Keratinocyte (primary cell): ENCODE results near the gene ALX1. TPM values are rescaled to one million over a fixed set of nuclear protein-coding genes. Genes with fewer than 3 reads are reported as not detected.

Source experiments
- DNase-seq: peaks from one replicate; pipeline ENCODE4 v3.0.0-alpha.2; 2011; ENCODE audit warnings: low read depth, missing footprints, low spot score
- FAIRE-seq: peaks from 2 replicates; lab custom pipeline; 2011; peaks lifted over from hg19 to GRCh38; lab: Jason Lieb, UNC
- H2AFZ ChIP-seq: 2 replicates; pipeline ENCODE4 v1.6.0; 2012; ENCODE audit warnings: low read length, control low read depth, inconsistent platforms; ENCODE audit not compliant: control insufficient read depth
- H3K27ac ChIP-seq: 2 replicates; pipeline ENCODE4 v1.5.1; 2011; ENCODE audit warnings: low read length; ENCODE audit not compliant: control insufficient read depth, insufficient read depth
- H3K27me3 ChIP-seq: 3 replicates; pipeline ENCODE4 v1.6.0; 2011; ENCODE audit warnings: low read length; ENCODE audit not compliant: control insufficient read depth, insufficient read depth; ENCODE audit errors: extremely low read depth
- H3K36me3 ChIP-seq, 2 experiments: 2 replicates in 1 of 2; 3 replicates in 1 of 2; pipeline ENCODE4 v1.5.1; 2011; ENCODE audit warnings: low read length in 2 of 2, mild to moderate bottlenecking in 1 of 2; ENCODE audit not compliant: control insufficient read depth in 2 of 2, insufficient read depth in 2 of 2; ENCODE audit errors: extremely low read depth in 1 of 2
- H3K4me1 ChIP-seq: 3 replicates; pipeline ENCODE4 v1.5.1; 2011; ENCODE audit warnings: low read length; ENCODE audit not compliant: control insufficient read depth, insufficient read depth; ENCODE audit errors: extremely low read depth
- H3K4me2 ChIP-seq: 3 replicates; pipeline ENCODE4 v1.6.0; 2011; ENCODE audit warnings: low read depth, low read length; ENCODE audit not compliant: control insufficient read depth, insufficient read depth; ENCODE audit errors: extremely low read depth
- H3K4me3 ChIP-seq, 3 experiments: fragments of 200-600 bp in 1 of 3; sonication (generic) in 1 of 3; 2 replicates in 2 of 3; 3 replicates in 1 of 3; pipeline ENCODE4 v1.5.1; 2011 to 2016; ENCODE audit warnings: low read length in 3 of 3, mild to moderate bottlenecking in 3 of 3, control low read depth in 2 of 3, inconsistent platforms in 1 of 3, low read depth in 1 of 3, mixed read lengths in 1 of 3, mixed run types in 1 of 3, moderate library complexity in 1 of 3; ENCODE audit not compliant: control insufficient read depth in 2 of 3, insufficient read depth in 2 of 3; ENCODE audit errors: extremely low read depth in 1 of 3
- H3K79me2 ChIP-seq: 2 replicates; pipeline ENCODE4 v1.6.0; 2012; ENCODE audit warnings: low read length; ENCODE audit not compliant: control insufficient read depth, insufficient read depth
- H3K9ac ChIP-seq: 3 replicates; pipeline ENCODE4 v1.6.0; 2011; ENCODE audit warnings: low read length; ENCODE audit not compliant: control insufficient read depth, insufficient read depth; ENCODE audit errors: extremely low read depth
- H3K9me1 ChIP-seq: 3 replicates; pipeline ENCODE4 v1.6.0; 2011; ENCODE audit warnings: low read length; ENCODE audit not compliant: control insufficient read depth, insufficient read depth; ENCODE audit errors: extremely low read depth
- H3K9me3 ChIP-seq: 2 replicates; pipeline ENCODE4 v1.5.1; 2012; ENCODE audit warnings: low read depth, low read length; ENCODE audit not compliant: control insufficient read depth
- H4K20me1 ChIP-seq: 3 replicates; pipeline ENCODE4 v1.6.0; 2011; ENCODE audit warnings: low read length; ENCODE audit not compliant: control insufficient read depth, insufficient read depth; ENCODE audit errors: extremely low read depth
- CTCF ChIP-seq, 3 experiments: IDR thresholded peaks in 1 of 3; conservative IDR thresholded peaks in 1 of 3; optimal IDR thresholded peaks in 1 of 3; 2 replicates in 2 of 3; 3 replicates in 1 of 3; pipeline versions ENCODE3 to v1.5.1; 2011; ENCODE audit warnings: low read length in 3 of 3, mild to moderate bottlenecking in 3 of 3, moderate library complexity in 2 of 3, control low read depth in 1 of 3, inconsistent platforms in 1 of 3; ENCODE audit not compliant: insufficient read depth in 2 of 3; ENCODE audit errors: extremely low read depth in 1 of 3
- EZH2 ChIP-seq: IDR thresholded peaks from one replicate; pipeline ENCODE4 v1.6.1; 2012; ENCODE audit warnings: inconsistent platforms, mild to moderate bottlenecking, low read length, moderate library complexity
- dilution Hi-C: fragments of 300-500 bp; cut with MboI; formaldehyde crosslinking; loops from one replicate; pipeline ENCODE4 v1.7.0; 2020; ENCODE audit warnings: low sequenced_read_pairs; ENCODE audit not compliant: extremely low pct_ligation_motif_present
- polyA plus RNA-seq, 5 experiments: library from polyadenylated mRNA; depleted of rRNA in 3 of 5; stranded (reverse) in 3 of 5; stranded (forward) in 1 of 5; unstranded in 1 of 5; fragments of >200 nt; gene quantifications; 1 replicate in 1 of 5; 2 replicates in 3 of 5; 3 replicates in 1 of 5; pipeline versions ENCODE4 v1.2.1 to v1.2.3, GENCODE V29; 2011 to 2012; ENCODE audit warnings: missing spikeins in 2 of 5, low read depth in 1 of 5, low replicate concordance in 1 of 5

Gene ALX1
- polyA plus RNA-seq, 1 donor (not counting 4 experiments of a cell fraction or from before 2014, with no cell fraction given) = not detected

- Histone ChIP-seq H3K9ac (no peak overlapping the region), H3K4me3 (no peak overlapping the region), H3K27ac (no peak overlapping the region), H4K20me1 (no peaks in the 10 kb centered on the region), H2AFZ (no peak overlapping the region), H3K9me1 (no peaks in the 10 kb centered on the region), H3K27me3 (peaks cover 67% of the 10 kb centered on the region), H3K36me3 (no peaks in the 10 kb centered on the region), H3K79me2 (no peaks in the 10 kb centered on the region), H3K4me2 (no peak overlapping the region), H3K9me3 (peaks cover 2% of the 10 kb centered on the region), H3K4me1 (no peaks in the 10 kb centered on the region)
- dilution Hi-C loops = no loop called here
- FAIRE-seq = no peak
- DNase-seq = no peak
- TF ChIP-seq CTCF (optimal IDR thresholded peaks at IDR 0.05 in 1 of 3, IDR thresholded peaks at IDR 0.05 in 1 of 3, conservative IDR thresholded peaks at IDR 0.05 in 1 of 3; ENCODE audit: extremely low read depth in 1 of 3, insufficient read depth in 2 of 3, low read length in 3 of 3) (no peak), EZH2 (peak; percentile 1)
Measured at GRCh38 chr12:85273381-85274314, 6.4 kb upstream of the ALX1 start.

- H3K4me1 ChIP-seq = no peaks in the 10 kb centered on the region
- no peaks in the 10 kb centered on the region for H3K79me2 ChIP-seq
- FAIRE-seq (no peak), DNase-seq (no peak)
- peaks cover 73% of the 10 kb centered on the region for H3K27me3 ChIP-seq
- H4K20me1 ChIP-seq = no peaks in the 10 kb centered on the region
- no peak overlapping the region for H3K27ac ChIP-seq
- peaks cover 2% of the 10 kb centered on the region for H3K9me3 ChIP-seq
- no peak overlapping the region for H3K4me3 ChIP-seq
- dilution Hi-C loops = no loop called here
- H3K36me3 ChIP-seq = no peaks in the 10 kb centered on the region
- no peak overlapping the region for H3K4me2 ChIP-seq
- no peak overlapping the region for H3K9ac ChIP-seq
- TF ChIP-seq EZH2 = peak; percentile 18
- no peak for TF ChIP-seq CTCF (optimal IDR thresholded peaks at IDR 0.05 in 1 of 3, IDR thresholded peaks at IDR 0.05 in 1 of 3, conservative IDR thresholded peaks at IDR 0.05 in 1 of 3; ENCODE audit: extremely low read depth in 1 of 3, insufficient read depth in 2 of 3, low read length in 3 of 3)
- H3K9me1 ChIP-seq = no peaks in the 10 kb centered on the region
- H2AFZ ChIP-seq = no peak overlapping the region
Measured at GRCh38 chr12:85274315-85274651, 5.7 kb upstream of the ALX1 start.
